ENCODE results near the gene ANKRD50.

The ANKRD50 gene

GRCh38 chr4:124745985-124746801 lies 33.7 kb upstream of the ANKRD50 start:
- TF ChIP-seq RARB (CRISPR knock-in tag; IDR thresholded peaks at IDR 0.05), result no peak
- TF ChIP-seq TSHZ2 (CRISPR knock-in tag; IDR thresholded peaks at IDR 0.05), result no peak
- TF ChIP-seq PATZ1 (CRISPR knock-in tag; IDR thresholded peaks at IDR 0.05; ENCODE audit: borderline replicate concordance), result no peak
- no peak for TF ChIP-seq TOX (CRISPR knock-in tag; IDR thresholded peaks at IDR 0.05; ENCODE audit: borderline replicate concordance)
- TF ChIP-seq OSR1 (CRISPR knock-in tag; IDR thresholded peaks at IDR 0.05), result no peak
- TF ChIP-seq ZFP3 (CRISPR knock-in tag; IDR thresholded peaks at IDR 0.05), result no peak
- no peak for TF ChIP-seq TCF4 (CRISPR knock-in tag; IDR thresholded peaks at IDR 0.05; ENCODE audit: borderline replicate concordance)
- no peak for TF ChIP-seq ESRRG (CRISPR knock-in tag; IDR thresholded peaks at IDR 0.05)
- TF ChIP-seq CSRNP3 (CRISPR knock-in tag; IDR thresholded peaks at IDR 0.05), result no peak
- no peak for TF ChIP-seq PPARA (CRISPR knock-in tag; IDR thresholded peaks at IDR 0.05; ENCODE audit: borderline replicate concordance)
- no peak for TF ChIP-seq BACH2 (CRISPR knock-in tag; IDR thresholded peaks at IDR 0.05; ENCODE audit: borderline replicate concordance)
- no peak for ATAC-seq

GRCh38 chr4:124743711-124744110 lies 31.2 kb upstream of the ANKRD50 start:
- no peak for TF ChIP-seq SNAI2 (CRISPR knock-in tag; IDR thresholded peaks at IDR 0.05)
- no peak for TF ChIP-seq TOX (CRISPR knock-in tag; IDR thresholded peaks at IDR 0.05; ENCODE audit: borderline replicate concordance)
- TF ChIP-seq ZNF70 (CRISPR knock-in tag; IDR thresholded peaks at IDR 0.05), result no peak
- TF ChIP-seq ESRRG (CRISPR knock-in tag; IDR thresholded peaks at IDR 0.05), result no peak
- no peak for TF ChIP-seq POU6F1 (CRISPR knock-in tag; IDR thresholded peaks at IDR 0.05; ENCODE audit: borderline replicate concordance, low read depth)
- no peak for TF ChIP-seq ZNF565 (CRISPR knock-in tag; conservative IDR thresholded peaks at IDR 0.05; ENCODE audit: low read depth)
- no peak for ATAC-seq

GRCh38 chr4:124740501-124740900 lies 28.0 kb upstream of the ANKRD50 start:
- ATAC-seq, result no peak
- TF ChIP-seq TSHZ2 (CRISPR knock-in tag; IDR thresholded peaks at IDR 0.05) (no peak), ZFP3 (CRISPR knock-in tag; IDR thresholded peaks at IDR 0.05) (no peak), CSDC2 (CRISPR knock-in tag; IDR thresholded peaks at IDR 0.05) (no peak), ZNF565 (CRISPR knock-in tag; conservative IDR thresholded peaks at IDR 0.05; ENCODE audit: low read depth) (no peak), ZNF8 (CRISPR knock-in tag; IDR thresholded peaks at IDR 0.05) (no peak), ZNF70 (CRISPR knock-in tag; IDR thresholded peaks at IDR 0.05) (no peak), ZFP30 (CRISPR knock-in tag; IDR thresholded peaks at IDR 0.05) (no peak), CREB5 (CRISPR knock-in tag; IDR thresholded peaks at IDR 0.05; ENCODE audit: low read depth) (no peak), RARB (CRISPR knock-in tag; IDR thresholded peaks at IDR 0.05) (no peak)

Data from SK-N-SH treated with all-trans-retinoic acid at 6 μM for 48 hours (cell line).